GM12891 (cell line): ENCODE measurements around the gene MUTYH.

Experiments used
- PAX5 ChIP-seq: IDR thresholded peaks from 2 replicates; pipeline ENCODE4 v1.6.1; 2011; ENCODE audit warnings: low read length, moderate library complexity, mild to moderate bottlenecking; ENCODE audit not compliant: insufficient read depth, severe bottlenecking
- POLR2A ChIP-seq: IDR thresholded peaks from 2 replicates; pipeline ENCODE4 v1.6.1; 2011; ENCODE audit warnings: low read depth, low read length, control low read depth
- POLR2AphosphoS5 ChIP-seq: IDR thresholded peaks from 2 replicates; pipeline ENCODE4 v1.6.1; 2011; ENCODE audit warnings: low read depth, low read length, control low read depth
- POU2F2 ChIP-seq: IDR thresholded peaks from 2 replicates; pipeline ENCODE4 v1.6.1; 2011; ENCODE audit warnings: low read depth, mild to moderate bottlenecking, control low read depth, low read length, moderate library complexity
- SPI1 ChIP-seq: IDR thresholded peaks from 2 replicates; pipeline ENCODE4 v1.6.1; 2011; ENCODE audit warnings: low read depth, low read length, control low read depth
- TAF1 ChIP-seq: IDR thresholded peaks from 2 replicates; pipeline ENCODE4 v1.6.1; 2011; ENCODE audit warnings: low read depth, low read length, control low read depth

DNA sequence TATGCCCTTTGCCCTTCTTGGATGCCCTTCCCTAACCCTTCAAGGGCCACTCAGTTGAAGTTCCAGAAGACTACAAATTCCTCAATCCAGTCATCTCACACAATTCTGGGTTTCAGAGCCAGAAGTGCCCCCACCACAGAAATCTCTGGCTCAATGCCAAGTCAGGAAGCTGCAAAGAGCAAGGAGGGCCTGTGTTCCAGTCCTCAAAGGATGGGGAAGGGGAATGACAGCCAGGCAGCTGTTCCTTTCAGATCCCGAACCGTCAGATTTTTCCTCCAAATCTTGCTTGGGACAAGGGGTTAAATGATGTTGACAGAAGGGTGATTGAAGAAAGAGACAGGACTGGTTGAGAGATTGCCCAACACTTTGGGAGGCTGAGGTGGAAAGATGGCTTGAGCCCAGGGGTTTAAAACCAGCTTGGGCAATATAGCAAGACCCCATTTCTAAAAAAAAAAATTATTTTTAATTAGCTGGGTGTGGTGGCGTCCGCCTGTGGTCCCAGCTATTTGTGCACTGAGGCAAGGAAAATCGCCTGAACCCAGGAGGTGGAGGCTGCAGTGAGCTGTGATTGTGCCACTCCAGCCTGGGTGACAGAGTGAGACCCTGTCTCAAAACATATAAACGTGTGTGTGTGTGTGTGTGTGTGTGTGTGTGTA lies 14.3 kb downstream of the MUTYH start:
- TF ChIP-seq POLR2A (no peak), TAF1 (no peak), POLR2AphosphoS5 (no peak), POU2F2 (no peak), SPI1 (no peak), PAX5 (no peak)
